NCI-H524 (cell line): ENCODE data around the gene TSPAN5.
"Not testable (repeated sequence)": the region's sequence is repeated elsewhere in the genome, so short reads cannot be mapped to it uniquely, and the experiment has no call there.

Experiments
- DNase-seq, 2 experiments: peaks; one replicate each; lab custom pipeline; 2025; lab: John Stamatoyannopoulos, UW

The TSPAN5 gene

DNA sequence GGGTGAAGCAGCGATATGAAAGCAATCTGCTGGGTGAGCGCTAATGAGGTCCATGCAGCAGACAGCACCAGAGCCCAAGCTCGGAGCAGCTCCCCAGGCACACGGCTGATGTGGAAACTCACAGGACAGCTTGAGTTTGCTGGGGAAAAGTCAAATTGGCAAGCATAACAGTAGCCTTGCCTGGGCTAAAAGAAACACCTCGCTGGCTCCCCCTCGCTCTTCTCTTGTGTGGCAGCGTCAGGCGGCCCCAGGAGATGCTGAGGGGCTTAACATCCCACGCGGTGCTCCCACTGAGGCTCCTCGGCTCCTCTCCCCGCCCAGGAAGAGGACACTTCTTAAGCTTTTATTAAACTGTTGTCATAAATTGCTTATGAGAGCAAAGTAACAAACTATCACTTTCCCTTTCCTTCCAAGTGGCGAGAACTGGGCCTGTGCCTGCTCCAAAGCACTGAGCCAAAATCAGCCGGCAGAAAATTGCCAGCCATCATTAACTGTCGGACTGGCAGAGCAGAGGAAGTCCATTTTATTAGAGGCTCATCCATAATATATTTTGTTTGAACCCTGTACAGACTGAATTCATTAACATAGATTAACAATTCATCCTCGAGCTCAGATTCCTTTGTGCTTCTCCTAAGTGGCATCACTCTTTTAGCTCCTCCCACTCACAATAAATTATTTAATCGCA is 111.4 kb downstream of the TSPAN5 start:
- no peak for DNase-seq

- no peak for DNase-seq
These were observed 113.5 kb downstream of the TSPAN5 start for GRCh38 chr4:98544818-98545414.

- DNase-seq = peak in 1 of 2 experiments; percentile 7
These were observed 114.1 kb downstream of the TSPAN5 start for GRCh38 chr4:98544141-98544817.

DNA sequence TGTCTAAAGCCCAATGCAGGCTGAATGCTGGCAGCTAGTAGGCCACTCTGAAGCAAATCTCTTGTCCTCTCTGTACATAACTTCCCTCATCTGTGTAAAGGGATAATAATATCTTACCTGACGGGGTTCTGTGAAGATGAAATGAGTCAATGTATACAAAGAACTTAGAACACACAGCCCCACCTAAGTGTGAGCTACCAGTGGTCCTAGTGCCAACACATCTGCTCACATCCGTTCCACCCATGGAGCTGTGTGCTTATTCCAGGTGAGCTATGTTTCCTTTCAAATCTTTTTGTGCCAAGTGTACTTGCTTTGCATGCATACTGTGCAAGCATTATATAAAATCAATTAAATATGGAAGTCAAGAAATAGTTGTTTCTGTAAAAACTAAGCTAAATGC is 116.4 kb downstream of the TSPAN5 start:
- DNase-seq = no peak

DNA sequence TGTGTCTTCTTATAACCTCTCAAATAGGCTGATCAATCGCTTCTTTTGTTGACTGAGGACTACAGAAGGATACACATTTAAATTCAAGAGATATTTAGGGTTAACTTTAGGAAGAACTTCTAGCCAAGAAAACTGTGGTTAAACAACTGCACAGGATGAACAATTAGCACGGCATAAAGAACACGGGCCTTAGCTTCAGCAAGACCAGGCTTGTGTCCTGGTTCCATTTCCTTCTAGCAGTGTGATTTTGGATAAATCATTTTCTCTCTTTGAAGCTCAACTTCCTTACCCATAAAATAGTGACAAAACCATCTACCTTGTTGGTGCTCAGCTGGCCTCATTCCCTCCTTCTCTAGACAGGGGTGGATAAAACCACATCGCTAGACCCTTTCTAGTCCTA is 117.6 kb downstream of the TSPAN5 start:
- DNase-seq = no peak

DNA sequence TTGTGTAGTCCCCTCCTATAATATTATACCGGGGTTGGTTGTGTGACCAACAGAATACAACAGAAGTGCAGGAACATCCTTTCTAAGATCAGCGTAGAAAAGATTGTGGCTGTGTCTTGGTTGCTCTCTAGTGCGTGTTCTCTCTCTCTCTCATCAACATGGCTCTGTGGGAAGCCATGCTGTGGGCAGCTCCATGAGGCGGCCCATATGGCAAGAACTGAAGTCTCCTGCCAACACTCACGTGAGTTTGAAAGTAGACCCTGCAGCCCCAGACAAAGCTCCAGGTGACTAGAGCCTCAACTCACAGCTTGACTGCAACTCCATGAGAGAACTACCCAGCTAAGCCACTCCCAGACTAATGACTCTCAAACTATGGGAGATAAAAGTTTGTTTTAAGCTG is 118.7 kb downstream of the TSPAN5 start:
- DNase-seq = no peak

DNA sequence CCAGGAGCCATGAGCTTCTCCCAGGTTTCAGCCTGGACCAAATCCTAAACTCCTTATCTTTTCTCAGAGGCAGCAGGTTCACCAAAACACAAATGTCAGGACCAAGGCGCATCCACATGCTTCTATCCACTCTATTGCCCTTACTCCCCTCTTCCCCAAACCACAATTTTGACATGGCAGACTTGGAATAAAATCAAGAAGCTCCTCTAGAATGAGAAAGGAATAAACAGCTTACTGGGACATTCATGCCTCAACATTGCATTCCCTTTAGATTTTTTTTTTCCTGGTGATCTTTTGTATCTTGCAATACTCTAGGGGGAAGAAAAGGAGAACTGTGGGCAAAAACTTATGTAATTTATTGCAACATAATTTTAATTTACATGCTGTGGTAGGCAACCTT is 119.1 kb downstream of the TSPAN5 start:
- no peak for DNase-seq

GRCh38 chr4:98536631-98537030 is 121.8 kb downstream of the TSPAN5 start:
- no peak for DNase-seq

GRCh38 chr4:98534146-98534545 is 124.3 kb downstream of the TSPAN5 start:
- not testable (repeated sequence) for DNase-seq

- no peak for DNase-seq
These were observed 127.8 kb downstream of the TSPAN5 start for GRCh38 chr4:98530572-98530971.

DNA sequence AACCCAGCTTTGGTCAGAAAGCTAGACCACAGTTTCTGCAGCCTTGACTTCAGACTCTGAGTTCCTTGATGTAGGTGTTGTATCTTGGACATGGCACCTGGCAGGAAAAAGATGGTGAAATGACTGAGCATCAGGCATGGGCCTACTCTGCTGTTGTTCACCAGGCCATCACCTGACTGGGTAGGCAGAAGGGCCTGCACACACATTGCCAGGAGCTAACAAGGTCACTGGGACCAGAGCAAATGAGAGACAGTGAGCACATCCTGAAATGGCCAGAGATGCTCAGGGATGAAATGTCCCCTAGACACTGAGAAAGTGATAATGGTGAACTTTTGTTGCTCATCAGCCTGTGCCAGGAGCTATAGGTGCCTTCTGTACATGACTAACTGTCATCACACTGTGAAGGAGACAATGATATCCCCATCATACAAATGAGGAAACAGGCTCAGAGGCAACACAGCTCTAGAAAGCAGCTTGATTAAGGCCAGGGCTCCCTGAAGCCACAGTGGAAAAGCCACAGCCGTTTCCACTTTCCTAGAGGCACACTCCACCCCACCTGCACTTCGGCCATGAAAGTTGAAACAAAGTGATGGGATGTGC is 128.3 kb downstream of the TSPAN5 start:
- DNase-seq = no peak

GRCh38 chr4:98528882-98529281 is 129.5 kb downstream of the TSPAN5 start:
- no peak for DNase-seq

DNA sequence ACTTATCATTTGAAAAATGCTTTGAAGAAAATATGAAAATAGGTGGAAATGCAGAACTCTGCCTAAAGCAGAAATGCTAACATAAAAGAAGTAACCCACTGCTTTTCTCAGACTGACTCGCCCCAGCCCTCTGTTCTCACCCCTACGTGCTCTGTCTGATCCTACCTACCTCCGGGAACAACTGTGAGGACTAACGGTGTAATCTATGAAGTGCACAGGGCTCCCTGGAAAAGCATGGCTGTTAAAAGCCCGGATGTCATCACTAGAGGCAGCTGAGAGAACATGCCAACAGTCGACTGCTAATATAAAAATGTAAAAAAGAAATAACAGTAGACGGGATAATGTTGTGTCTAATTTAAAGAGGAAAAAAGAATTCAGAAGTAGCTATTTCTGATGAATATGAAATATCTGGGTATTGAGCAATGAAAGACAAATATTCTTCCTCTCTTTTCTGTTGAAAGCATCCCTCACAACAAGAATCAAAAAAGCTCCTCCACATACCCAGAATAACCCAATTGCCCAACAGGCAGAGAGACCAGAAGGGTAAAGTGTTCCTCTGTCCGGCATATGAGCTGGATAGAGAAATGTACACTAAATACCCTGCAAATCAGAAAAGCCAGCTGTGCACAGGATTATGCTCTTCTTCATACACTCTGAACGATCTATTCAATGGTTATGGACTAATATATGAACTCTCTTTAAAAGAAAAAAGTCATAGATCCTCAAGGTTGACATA is 130.7 kb downstream of the TSPAN5 start:
- DNase-seq = peak in 1 of 2 experiments; percentile 6

GRCh38 chr4:98524230-98524629 is 134.2 kb downstream of the TSPAN5 start:
- no peak for DNase-seq

DNA sequence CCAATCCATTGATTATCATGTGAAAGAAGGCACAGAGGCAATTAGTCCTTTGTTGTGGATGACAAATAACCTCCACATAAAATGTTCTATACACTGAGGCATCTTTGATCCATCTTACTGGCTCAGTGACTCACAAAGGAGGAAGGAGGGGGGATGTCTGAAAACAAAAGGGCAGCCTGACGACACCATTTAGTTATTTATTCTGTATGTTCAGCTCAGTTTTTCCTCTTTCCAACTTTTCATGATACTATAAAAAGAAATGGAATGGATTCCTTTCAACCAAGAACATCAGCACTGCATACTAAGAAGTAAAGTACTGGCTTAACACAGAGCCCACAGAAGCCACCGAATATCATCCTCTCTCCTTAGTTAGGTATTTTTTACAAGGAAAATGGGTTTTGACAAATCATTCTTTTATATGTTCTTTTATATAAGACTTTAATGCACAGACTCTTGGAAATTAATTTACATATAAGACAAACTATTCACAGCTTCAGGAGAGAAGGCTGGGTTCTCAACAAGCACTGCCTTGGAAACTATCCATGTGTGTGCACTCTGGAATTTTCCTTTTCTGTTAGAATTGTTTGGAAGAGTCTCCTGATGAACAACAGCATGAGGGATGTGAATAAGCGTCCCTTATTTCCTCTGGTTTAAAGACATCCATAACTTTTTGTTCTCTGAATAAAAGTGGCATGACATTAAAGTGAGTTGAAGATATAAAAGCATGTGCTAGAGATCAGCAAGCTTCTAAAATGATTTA is 135.6 kb downstream of the TSPAN5 start:
- DNase-seq = no peak

GRCh38 chr4:98522062-98522461 is 136.3 kb downstream of the TSPAN5 start:
- DNase-seq = no peak

DNA sequence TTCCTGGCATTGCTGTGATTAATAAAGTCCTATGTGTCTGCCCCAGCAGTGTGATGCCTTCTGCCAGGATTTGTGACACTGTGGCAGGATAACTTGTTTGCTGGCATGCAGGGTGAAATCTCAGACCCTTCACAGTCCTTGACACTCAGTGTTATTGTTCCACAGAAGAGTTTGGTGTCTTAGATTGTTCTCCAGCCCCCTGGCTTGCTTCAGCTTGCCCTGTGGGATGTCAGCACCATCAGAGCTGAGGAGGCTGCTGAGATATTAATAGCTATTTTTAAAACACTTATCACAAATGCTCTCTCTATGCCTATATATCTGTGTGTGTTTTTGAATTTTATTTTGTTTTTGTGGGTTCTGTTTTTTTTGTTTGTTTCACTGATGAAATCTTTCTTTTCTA is 136.9 kb downstream of the TSPAN5 start:
- DNase-seq = no peak

GRCh38 chr4:98519268-98519977 is 139.0 kb downstream of the TSPAN5 start:
- DNase-seq = no peak

GRCh38 chr4:98518559-98519267 is 139.7 kb downstream of the TSPAN5 start:
- DNase-seq = no peak
